ENCODE measurements around the gene MEX3A. TPM values are rescaled to one million over a fixed set of nuclear protein-coding genes. Genes with fewer than 3 reads are reported as not detected.

The MEX3A gene
- total and polyA plus RNA-seq, 10 of the 15 experiments (the other 5 are each of a cell fraction or from before 2014, with no cell fraction given), result 0.11 to 5.1 (median 1.7) TPM

DNA sequence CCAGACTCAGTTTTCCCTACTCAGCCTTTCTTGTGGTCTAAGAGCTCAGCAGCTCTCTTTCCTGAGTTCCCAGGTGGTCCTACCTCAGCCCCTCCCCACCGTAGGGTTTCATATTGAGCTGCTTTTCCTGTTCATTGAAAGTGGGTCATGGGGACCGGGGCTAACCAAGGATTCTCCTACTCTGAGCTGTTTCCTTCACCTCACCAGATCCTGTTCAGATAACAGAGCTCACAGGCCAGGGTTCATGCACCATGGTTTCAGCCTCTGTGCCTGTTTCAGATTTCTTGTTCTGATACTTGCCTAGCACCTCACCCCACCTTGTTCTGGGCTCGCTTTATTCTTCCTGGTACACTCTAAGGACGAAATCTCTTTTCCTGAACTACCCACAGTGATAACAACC, 37.2 kb downstream of the MEX3A start:
- no peaks in the 10 kb centered on the region for H3K9me3 ChIP-seq (replicated peaks; ENCODE audit: control insufficient read depth, insufficient read depth, low read length)

More for the DNA sequence above, 37.2 kb downstream of the MEX3A start:
- Histone ChIP-seq H4K20me1 (ENCODE audit: control insufficient read depth, insufficient read depth) (no peaks in the 10 kb centered on the region), H3K27me3 (replicated peaks in 1 of 2; ENCODE audit: control insufficient read depth in 2 of 2, insufficient read depth in 2 of 2, low read length in 1 of 2) (no peaks in the 10 kb centered on the region), H3K27ac (ENCODE audit: control insufficient read depth, insufficient read depth) (no peak overlapping the region), H2AFZ (ENCODE audit: control insufficient read depth, low read depth, low read length) (no peak overlapping the region), H3K4me2 (ENCODE audit: control insufficient read depth, insufficient read depth) (no peak overlapping the region), H3K4me1 (ENCODE audit: control insufficient read depth, insufficient read depth, low read length) (no peaks in the 10 kb centered on the region; the same call in 1 of the 2 replicates), H3K36me3 (ENCODE audit: control insufficient read depth in 2 of 2, insufficient read depth in 2 of 2, low read length in 1 of 2) (peaks cover 0 to 5% of the 10 kb centered on the region in 2 experiments; a peak in 3 of 4 replicates), H3K9ac (ENCODE audit: control insufficient read depth, insufficient read depth, low read length) (no peak overlapping the region), H3K4me3 (no peak overlapping the region), H3K79me2 (ENCODE audit: control insufficient read depth, insufficient read depth, low read length) (no peaks in the 10 kb centered on the region)
- ChIA-PET SMC1A (ENCODE audit: uncharacterized antibody, unreplicated experiment) (interaction anchor here (1.2 kb wide), 1 partner anchor 66 kb away, joined by 3 read pairs; no protein-coding TSS in a partner anchor), POLR2A (interaction anchor here (0.5 kb wide), 2 partner anchors 48 to 122 kb away, joined by 3 read pairs; no protein-coding TSS in a partner anchor), RAD21 (ENCODE audit: unreplicated experiment) (interaction anchor here (0.5 kb wide), 1 partner anchor 11 kb away, joined by 4 read pairs; no protein-coding TSS in a partner anchor), CTCF (no interaction called here)
- WGBS (ENCODE audit: insufficient coverage, insufficient replicate concordance, low lambda C conversion rate, missing lambda C conversion rate), result 92% methylated on average over 4 of the region's 4 CpGs
- no peak for DNase-seq (ENCODE audit: low read depth, low spot score)
- no TSS peak for BruUV-seq (replicated peaks)
- in situ Hi-C loops (cut with MboI) (no loop called here), intact Hi-C loops (cut with micrococcal nuclease; ENCODE audit: unreplicated experiment) (no loop called here)
- FAIRE-seq, result no peak
- TF ChIP-seq ZNF217 (IDR thresholded peaks at IDR 0.05) (no peak), ZSCAN29 (IDR thresholded peaks at IDR 0.05) (no peak), WRNIP1 (IDR thresholded peaks at IDR 0.05; ENCODE audit: borderline replicate concordance, low read depth, low read length) (no peak), RELA (IDR thresholded peaks at IDR 0.05; ENCODE audit: borderline replicate concordance, partially characterized antibody) (no peak), POLR2AphosphoS5 (IDR thresholded peaks at IDR 0.05; ENCODE audit: low read length) (no peak), ZBED1 (IDR thresholded peaks at IDR 0.05; ENCODE audit: borderline replicate concordance) (no peak), YBX1 (IDR thresholded peaks at IDR 0.05) (no peak), POU2F2 (IDR thresholded peaks at IDR 0.05; ENCODE audit: borderline replicate concordance, low read depth, low read length) (no peak), EED (IDR thresholded peaks at IDR 0.05; ENCODE audit: low read depth) (no peak), ZZZ3 (IDR thresholded peaks at IDR 0.05; ENCODE audit: control insufficient read depth, insufficient read length, low read depth) (no peak), ATF2 (IDR thresholded peaks at IDR 0.05; ENCODE audit: low read length) (no peak)
- TF ChIP-seq, protein P1, sequence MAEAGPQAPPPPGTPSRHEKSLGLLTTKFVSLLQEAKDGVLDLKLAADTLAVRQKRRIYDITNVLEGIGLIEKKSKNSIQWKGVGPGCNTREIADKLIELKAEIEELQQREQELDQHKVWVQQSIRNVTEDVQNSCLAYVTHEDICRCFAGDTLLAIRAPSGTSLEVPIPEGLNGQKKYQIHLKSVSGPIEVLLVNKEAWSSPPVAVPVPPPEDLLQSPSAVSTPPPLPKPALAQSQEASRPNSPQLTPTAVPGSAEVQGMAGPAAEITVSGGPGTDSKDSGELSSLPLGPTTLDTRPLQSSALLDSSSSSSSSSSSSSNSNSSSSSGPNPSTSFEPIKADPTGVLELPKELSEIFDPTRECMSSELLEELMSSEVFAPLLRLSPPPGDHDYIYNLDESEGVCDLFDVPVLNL (IDR thresholded peaks at IDR 0.05; ENCODE audit: low read depth, low read length), result no peak
- no peak for ATAC-seq

Data from GM12878 (cell line).